Liver (tissue), 9 donors: Measurements from ENCODE around the gene CCDC200. TPM values are rescaled to one million over a fixed set of nuclear protein-coding genes. Genes with fewer than 3 reads are reported as not detected.

Experiments
- DNase-seq: peaks from one replicate; pipeline ENCODE4 v3.0.0-alpha.2; 2017; ENCODE audit warnings: low spot score
- H3K27ac ChIP-seq, 2 donors: one replicate each; pipeline ENCODE4 v1.7.0; 2013; ENCODE audit warnings: inconsistent platforms in 2 of 2, low read length in 2 of 2, control low read depth in 1 of 2, low read depth in 1 of 2, mild to moderate bottlenecking in 1 of 2
- H3K27me3 ChIP-seq, 4 donors: one replicate each; pipeline versions ENCODE4 v1.6.1 to v1.7.0; 2013; ENCODE audit warnings: low read length in 3 of 4, inconsistent platforms in 1 of 4, mild to moderate bottlenecking in 1 of 4, moderate library complexity in 1 of 4; ENCODE audit not compliant: control insufficient read depth in 4 of 4, insufficient read depth in 4 of 4
- H3K36me3 ChIP-seq, 4 donors: one replicate each; pipeline versions ENCODE4 v1.6.1 to v1.7.0; 2013; ENCODE audit warnings: low read length in 3 of 4, mild to moderate bottlenecking in 3 of 4, low read depth in 1 of 4, moderate library complexity in 1 of 4; ENCODE audit not compliant: control insufficient read depth in 4 of 4, insufficient read depth in 3 of 4
- H3K4me1 ChIP-seq, 4 donors: one replicate each; pipeline versions ENCODE4 v1.6.1 to v1.7.0; 2013; ENCODE audit warnings: low read length in 3 of 4, mild to moderate bottlenecking in 3 of 4, moderate library complexity in 1 of 4; ENCODE audit not compliant: control insufficient read depth in 4 of 4, insufficient read depth in 4 of 4
- H3K4me3 ChIP-seq, 3 donors: one replicate each; pipeline versions ENCODE4 v1.6.1 to v1.7.0; 2013; ENCODE audit warnings: low read length in 3 of 3, control low read depth in 1 of 3, low read depth in 1 of 3, mild to moderate bottlenecking in 1 of 3
- H3K9ac ChIP-seq, 2 donors: one replicate each; pipeline ENCODE4 v1.7.0; 2013; ENCODE audit warnings: low read length in 2 of 2, mild to moderate bottlenecking in 2 of 2, moderate library complexity in 2 of 2, control low read depth in 1 of 2, low read depth in 1 of 2
- H3K9me3 ChIP-seq, 4 donors: one replicate each; pipeline versions ENCODE4 v1.6.1 to v1.7.0; 2013; ENCODE audit warnings: low read length in 3 of 4; ENCODE audit not compliant: control insufficient read depth in 4 of 4
- EGR1 ChIP-seq, 2 donors: IDR thresholded peaks; 2 replicates each; pipeline ENCODE4 v1.6.1; 2016 to 2018; ENCODE audit warnings: antibody characterized with exemption in 2 of 2, low read depth in 2 of 2
- FOXA1 ChIP-seq: IDR thresholded peaks from 2 replicates; pipeline ENCODE4 v1.6.1; 2016; ENCODE audit warnings: antibody characterized with exemption
- FOXA2 ChIP-seq: IDR thresholded peaks from 2 replicates; pipeline ENCODE4 v1.6.1; 2016; ENCODE audit warnings: antibody characterized with exemption
- HNF4A ChIP-seq, 2 donors: conservative IDR thresholded peaks; 2 replicates each; pipeline ENCODE4 v1.6.1; 2016; ENCODE audit warnings: antibody characterized with exemption in 2 of 2, mild to moderate bottlenecking in 2 of 2
- HNF4G ChIP-seq: IDR thresholded peaks from 2 replicates; pipeline ENCODE4 v1.6.1; 2016; ENCODE audit warnings: antibody characterized with exemption
- JUND ChIP-seq, 2 donors: IDR thresholded peaks; 2 replicates each; pipeline ENCODE4 v1.6.1; 2016; ENCODE audit warnings: antibody characterized with exemption in 2 of 2
- MAX ChIP-seq: IDR thresholded peaks from 2 replicates; pipeline ENCODE4 v1.6.1; 2016; ENCODE audit warnings: antibody characterized with exemption
- NR2F2 ChIP-seq: IDR thresholded peaks from 2 replicates; pipeline ENCODE4 v1.6.1; 2016; ENCODE audit warnings: antibody characterized with exemption
- RAD21 ChIP-seq, 2 donors: IDR thresholded peaks; 2 replicates each; pipeline ENCODE4 v1.6.1; 2016; ENCODE audit warnings: antibody characterized with exemption in 2 of 2, mild to moderate bottlenecking in 2 of 2
- REST ChIP-seq: IDR thresholded peaks from 2 replicates; pipeline ENCODE4 v1.6.1; 2016; ENCODE audit warnings: antibody characterized with exemption, mild to moderate bottlenecking
- RXRA ChIP-seq, 2 donors: IDR thresholded peaks; 2 replicates each; pipeline ENCODE4 v1.6.1; 2017 to 2018; ENCODE audit warnings: antibody characterized with exemption in 2 of 2, mild to moderate bottlenecking in 1 of 2
- SP1 ChIP-seq: IDR thresholded peaks from 2 replicates; pipeline ENCODE4 v1.6.1; 2018; ENCODE audit warnings: antibody characterized with exemption, mild to moderate bottlenecking
- TAF1 ChIP-seq: conservative IDR thresholded peaks from 2 replicates; pipeline ENCODE4 v1.6.1; 2016; ENCODE audit warnings: antibody characterized with exemption, mild to moderate bottlenecking
- YY1 ChIP-seq: IDR thresholded peaks from 2 replicates; pipeline ENCODE4 v1.6.1; 2016; ENCODE audit warnings: antibody characterized with exemption, mild to moderate bottlenecking
- whole genome bisulfite sequencing: extraction: QIAGEN DNeasy Blood & Tissue Kit; methylation state at CpG from one replicate; pipeline ENCODE4 v1.1.7; 2013; 5-methylcytosine and 5-hydroxymethylcytosine counted together
- polyA plus RNA-seq, 2 donors: library from polyadenylated mRNA; stranded (reverse) in 1 of 2; unstranded in 1 of 2; fragments of 200-250 nt in 1 of 2; fragments of >200 nt in 1 of 2; fragmentation: Nextera tagmentation in 1 of 2; extraction: Ambion mirVana in 1 of 2; gene quantifications; one replicate each; pipeline versions ENCODE4 v1.2.1 to v1.2.3, GENCODE V29; 2013 to 2015
- total RNA-seq, 2 donors: library from RNA; depleted of rRNA; stranded (reverse); fragments of >200 nt; gene quantifications; one replicate each; pipeline ENCODE4 v1.2.3, GENCODE V29; 2014
- TF ChIP-seq, protein P1 (sequence below): IDR thresholded peaks from 2 replicates; pipeline ENCODE4 v1.6.1; 2016; ENCODE audit warnings: antibody characterized with exemption
- TF ChIP-seq, protein P2 (sequence below): IDR thresholded peaks from 2 replicates; pipeline ENCODE4 v1.6.1; 2016; ENCODE audit warnings: antibody characterized with exemption
- donor health status: healthy.
- donor health status: healthy.
- donor health status: healthy.
- donor health status: healthy.
- donor health status: healthy.

Gene CCDC200
- total and polyA plus RNA-seq, 4 donors, result 1.3 TPM; not detected in 3

DNA sequence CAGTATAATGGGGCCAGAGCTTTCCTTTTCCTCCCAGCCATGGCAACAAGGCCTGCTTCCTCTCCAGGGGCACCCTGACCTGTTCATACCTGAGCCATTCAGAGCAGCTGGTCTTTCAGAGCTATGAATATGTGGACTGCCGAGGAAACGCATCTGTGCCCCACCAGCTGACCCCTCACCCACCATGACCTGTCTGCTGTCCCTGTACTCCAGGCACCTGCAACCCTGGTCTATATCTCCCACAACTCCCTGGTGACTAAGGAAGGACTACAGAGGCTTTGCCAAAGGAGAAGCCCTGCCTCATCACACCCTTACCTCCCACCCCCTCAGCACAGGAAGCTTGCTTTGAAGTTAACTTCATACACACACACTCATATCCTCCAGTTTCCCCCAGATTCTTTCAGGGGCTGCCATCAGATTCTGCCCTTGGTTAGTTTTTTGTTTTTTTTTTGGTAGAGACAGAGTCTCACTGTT, 10.8 kb downstream of the CCDC200 start:
- DNase-seq, result no peak
- H3K36me3 ChIP-seq, result peaks cover 0 to 14% (median 4%) of the 10 kb centered on the region in 4 donors
- peaks cover 15 to 33% (median 25%) of the 10 kb centered on the region in 4 donors for H3K4me1 ChIP-seq
- no peaks in the 10 kb centered on the region for H3K9me3 ChIP-seq
- 99% methylated on average over 2 of the region's 2 CpGs for WGBS
- no peaks in the 10 kb centered on the region for H3K27me3 ChIP-seq
- TF ChIP-seq TAF1 (no peak), SP1 (no peak), HNF4G (no peak), YY1 (no peak), RXRA (IDR thresholded peaks at IDR 0.05) (no peak), EGR1 (IDR thresholded peaks at IDR 0.05; ENCODE audit: low read depth in 2 of 2) (no peak)
- TF ChIP-seq, protein P1, sequence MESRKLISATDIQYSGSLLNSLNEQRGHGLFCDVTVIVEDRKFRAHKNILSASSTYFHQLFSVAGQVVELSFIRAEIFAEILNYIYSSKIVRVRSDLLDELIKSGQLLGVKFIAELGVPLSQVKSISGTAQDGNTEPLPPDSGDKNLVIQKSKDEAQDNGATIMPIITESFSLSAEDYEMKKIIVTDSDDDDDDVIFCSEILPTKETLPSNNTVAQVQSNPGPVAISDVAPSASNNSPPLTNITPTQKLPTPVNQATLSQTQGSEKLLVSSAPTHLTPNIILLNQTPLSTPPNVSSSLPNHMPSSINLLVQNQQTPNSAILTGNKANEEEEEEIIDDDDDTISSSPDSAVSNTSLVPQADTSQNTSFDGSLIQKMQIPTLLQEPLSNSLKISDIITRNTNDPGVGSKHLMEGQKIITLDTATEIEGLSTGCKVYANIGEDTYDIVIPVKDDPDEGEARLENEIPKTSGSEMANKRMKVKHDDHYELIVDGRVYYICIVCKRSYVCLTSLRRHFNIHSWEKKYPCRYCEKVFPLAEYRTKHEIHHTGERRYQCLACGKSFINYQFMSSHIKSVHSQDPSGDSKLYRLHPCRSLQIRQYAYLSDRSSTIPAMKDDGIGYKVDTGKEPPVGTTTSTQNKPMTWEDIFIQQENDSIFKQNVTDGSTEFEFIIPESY, result no peak
- TF ChIP-seq, protein P2, sequence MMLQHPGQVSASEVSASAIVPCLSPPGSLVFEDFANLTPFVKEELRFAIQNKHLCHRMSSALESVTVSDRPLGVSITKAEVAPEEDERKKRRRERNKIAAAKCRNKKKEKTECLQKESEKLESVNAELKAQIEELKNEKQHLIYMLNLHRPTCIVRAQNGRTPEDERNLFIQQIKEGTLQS, result no peak
- H3K9ac ChIP-seq, result no peak overlapping the region
- H3K27ac ChIP-seq, result no peak overlapping the region
- H3K4me3 ChIP-seq, result no peak overlapping the region

DNA sequence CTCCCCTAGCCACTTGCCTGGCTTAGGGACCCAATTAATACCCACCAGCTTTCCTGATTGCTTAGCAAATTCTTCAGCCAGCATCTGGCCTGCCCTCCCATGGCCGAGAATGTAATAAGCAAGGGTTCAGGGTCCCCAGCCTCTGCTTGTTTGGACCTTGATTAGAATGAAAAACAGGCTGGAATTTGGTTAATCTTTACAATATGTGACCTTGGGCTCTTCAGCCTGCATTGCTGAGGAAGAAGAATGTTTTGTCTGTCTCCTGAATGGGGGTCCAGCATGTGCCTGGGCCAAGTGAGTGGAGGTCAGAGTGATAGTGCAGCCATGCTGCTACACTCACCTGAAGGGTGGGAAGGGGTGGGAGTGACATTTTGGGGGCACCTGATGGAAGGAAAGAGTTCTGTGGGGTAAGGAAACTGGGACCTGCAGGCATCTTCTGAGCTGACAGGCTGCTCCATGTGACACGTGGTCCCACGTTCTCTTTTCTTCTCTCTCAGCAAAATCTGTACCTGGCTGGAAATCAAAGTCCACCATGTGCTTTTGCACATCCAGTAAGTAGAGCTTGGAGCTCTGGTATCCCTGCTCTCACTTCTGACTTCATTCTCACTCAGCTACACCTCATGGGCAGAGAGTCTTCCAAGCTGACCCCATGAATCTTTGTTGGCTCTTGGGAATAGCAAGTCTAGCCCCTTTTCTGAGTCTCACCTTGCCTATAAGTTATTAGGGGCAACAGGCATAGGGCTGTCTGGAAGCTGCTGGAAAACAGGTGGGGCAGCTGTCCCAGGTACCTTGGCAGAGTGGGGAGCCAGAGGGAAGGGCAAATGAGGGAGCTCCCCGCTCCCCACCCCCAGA, 11.4 kb downstream of the CCDC200 start:
- H3K4me3 ChIP-seq, result no peak overlapping the region
- no peak overlapping the region for H3K27ac ChIP-seq
- no peaks in the 10 kb centered on the region for H3K9me3 ChIP-seq
- no peak overlapping the region for H3K9ac ChIP-seq
- H3K36me3 ChIP-seq, result peaks cover 0 to 14% (median 4%) of the 10 kb centered on the region in 4 donors
- TF ChIP-seq HNF4A (conservative IDR thresholded peaks at IDR 0.05) (peak; percentile 80 to 86), HNF4G (peak; percentile 46), RAD21 (IDR thresholded peaks at IDR 0.05) (peak; percentile 42 to 58), FOXA2 (no peak), RXRA (IDR thresholded peaks at IDR 0.05) (peak; percentile 46), SP1 (peak; percentile 74)
- DNase-seq, result no peak
- WGBS, result 55% methylated on average over 4 of the region's 4 CpGs
- H3K27me3 ChIP-seq, result no peaks in the 10 kb centered on the region
- H3K4me1 ChIP-seq, result peaks cover 17 to 38% (median 29%) of the 10 kb centered on the region in 4 donors

DNA sequence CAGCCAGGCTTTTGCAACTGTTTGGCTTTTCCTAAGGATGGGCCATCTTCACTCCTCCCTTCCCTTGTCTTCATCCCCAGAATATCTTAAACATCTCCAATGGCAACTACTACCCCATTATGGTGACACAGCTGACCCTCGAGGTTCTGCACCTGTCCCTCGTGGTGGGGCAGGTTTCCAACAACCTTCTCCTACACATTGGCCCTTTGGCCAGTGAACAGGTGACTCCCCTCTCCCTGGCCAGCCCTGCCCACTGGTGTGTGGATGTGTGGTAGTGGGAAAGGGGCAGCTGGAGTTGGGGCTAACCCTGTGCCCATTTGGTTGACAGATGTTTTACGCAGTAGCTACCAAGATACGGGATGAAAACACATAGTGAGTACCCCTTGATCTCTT, 12.1 kb downstream of the CCDC200 start:
- Histone ChIP-seq H3K4me3 (no peak overlapping the region), H3K9me3 (no peaks in the 10 kb centered on the region), H3K9ac (no peak overlapping the region), H3K36me3 (peaks cover 0 to 14% (median 4%) of the 10 kb centered on the region in 4 donors), H3K27ac (no peak overlapping the region), H3K4me1 (peaks cover 17 to 38% (median 30%) of the 10 kb centered on the region in 4 donors), H3K27me3 (no peaks in the 10 kb centered on the region)
- 85% methylated on average over 4 of the region's 4 CpGs for WGBS
- DNase-seq, result no peak
- no peak for TF ChIP-seq NR2F2
- TF ChIP-seq FOXA2, result no peak
- no peak for TF ChIP-seq REST
- no peak for TF ChIP-seq FOXA1
- TF ChIP-seq TAF1, result no peak
- no peak for TF ChIP-seq JUND (IDR thresholded peaks at IDR 0.05)
- TF ChIP-seq RXRA (IDR thresholded peaks at IDR 0.05), result no peak
- no peak for TF ChIP-seq HNF4A (conservative IDR thresholded peaks at IDR 0.05)
- TF ChIP-seq, protein P1, result no peak
- TF ChIP-seq EGR1 (IDR thresholded peaks at IDR 0.05; ENCODE audit: low read depth in 2 of 2), result no peak
- TF ChIP-seq, protein P2, result no peak
- no peak for TF ChIP-seq HNF4G
- TF ChIP-seq SP1, result no peak
- TF ChIP-seq MAX, result no peak
